Measurements from ENCODE around the gene CDK5RAP3.

DNA sequence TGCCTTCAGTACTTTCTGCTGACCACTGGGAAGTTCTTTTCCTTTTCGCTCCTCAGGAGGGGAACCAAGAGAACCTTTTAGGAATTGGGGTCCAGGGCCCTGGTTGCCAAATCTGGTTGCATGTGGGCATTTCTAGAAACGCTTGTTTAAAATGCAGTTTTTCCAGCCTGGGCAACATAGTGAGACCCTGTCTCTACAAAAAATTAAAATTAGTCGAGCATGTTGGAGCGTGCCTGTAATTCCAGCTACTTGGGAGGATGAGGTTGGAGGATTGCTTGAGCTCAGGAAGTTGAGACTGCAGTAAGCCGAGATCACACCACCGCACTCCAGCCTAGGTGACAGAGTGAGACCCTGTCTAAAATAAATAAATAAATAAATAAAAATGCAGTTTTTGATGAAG, 28.3 kb upstream of the CDK5RAP3 start:
- TF ChIP-seq, protein P1, sequence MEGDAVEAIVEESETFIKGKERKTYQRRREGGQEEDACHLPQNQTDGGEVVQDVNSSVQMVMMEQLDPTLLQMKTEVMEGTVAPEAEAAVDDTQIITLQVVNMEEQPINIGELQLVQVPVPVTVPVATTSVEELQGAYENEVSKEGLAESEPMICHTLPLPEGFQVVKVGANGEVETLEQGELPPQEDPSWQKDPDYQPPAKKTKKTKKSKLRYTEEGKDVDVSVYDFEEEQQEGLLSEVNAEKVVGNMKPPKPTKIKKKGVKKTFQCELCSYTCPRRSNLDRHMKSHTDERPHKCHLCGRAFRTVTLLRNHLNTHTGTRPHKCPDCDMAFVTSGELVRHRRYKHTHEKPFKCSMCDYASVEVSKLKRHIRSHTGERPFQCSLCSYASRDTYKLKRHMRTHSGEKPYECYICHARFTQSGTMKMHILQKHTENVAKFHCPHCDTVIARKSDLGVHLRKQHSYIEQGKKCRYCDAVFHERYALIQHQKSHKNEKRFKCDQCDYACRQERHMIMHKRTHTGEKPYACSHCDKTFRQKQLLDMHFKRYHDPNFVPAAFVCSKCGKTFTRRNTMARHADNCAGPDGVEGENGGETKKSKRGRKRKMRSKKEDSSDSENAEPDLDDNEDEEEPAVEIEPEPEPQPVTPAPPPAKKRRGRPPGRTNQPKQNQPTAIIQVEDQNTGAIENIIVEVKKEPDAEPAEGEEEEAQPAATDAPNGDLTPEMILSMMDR (IDR thresholded peaks at IDR 0.05): no peak
- no peak for TF ChIP-seq POLR2A (IDR thresholded peaks at IDR 0.05; ENCODE audit: low read depth)
